ENCODE measurements around the gene TMEM115. TPM values are rescaled to one million over a fixed set of nuclear protein-coding genes. Genes with fewer than 3 reads are reported as not detected.

Gene TMEM115
- total and polyA plus RNA-seq, 10 of the 15 experiments (the other 5 are each of a cell fraction or from before 2014, with no cell fraction given): 1.9 to 18.7 (median 13.2) TPM

DNA sequence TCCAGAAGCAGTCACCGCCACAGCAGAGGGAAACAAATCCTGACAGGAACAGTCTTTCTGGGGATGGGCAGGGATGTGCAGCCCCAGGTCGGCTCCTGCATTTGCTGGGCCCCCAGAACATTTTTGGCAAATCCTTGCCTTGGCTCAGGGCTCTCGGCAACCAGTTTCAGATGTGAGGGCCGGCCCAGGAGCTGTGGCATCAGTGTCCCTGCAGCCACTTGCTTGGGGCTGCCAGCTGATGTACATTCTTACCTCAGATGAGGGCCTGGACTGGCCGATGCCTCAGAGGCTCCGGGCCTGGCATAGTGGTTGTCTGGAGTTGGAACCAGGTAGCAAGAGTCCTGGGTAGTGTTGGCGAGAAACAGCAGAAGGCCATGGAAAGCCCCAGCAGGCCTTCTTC lies 4.5 kb downstream of the TMEM115 start:
- Histone ChIP-seq H3K27me3 (replicated peaks in 1 of 2; ENCODE audit: control insufficient read depth in 2 of 2, insufficient read depth in 2 of 2, low read length in 1 of 2) (no peaks in the 10 kb centered on the region), H3K4me1 (ENCODE audit: control insufficient read depth, insufficient read depth, low read length) (peaks cover 27% of the 10 kb centered on the region), H2AFZ (ENCODE audit: control insufficient read depth, low read depth, low read length) (no peak overlapping the region), H4K20me1 (ENCODE audit: control insufficient read depth, insufficient read depth) (peaks cover 2% of the 10 kb centered on the region; the same call in 1 of the 2 replicates), H3K9me3 (replicated peaks; ENCODE audit: control insufficient read depth, insufficient read depth, low read length) (no peaks in the 10 kb centered on the region), H3K79me2 (ENCODE audit: control insufficient read depth, insufficient read depth, low read length) (peaks cover 48% of the 10 kb centered on the region), H3K4me3 (no peak overlapping the region), H3K36me3 (ENCODE audit: control insufficient read depth in 2 of 2, insufficient read depth in 2 of 2, low read length in 1 of 2) (peaks cover 8 to 26% of the 10 kb centered on the region in 2 experiments; a peak in 2 of 4 replicates), H3K9ac (ENCODE audit: control insufficient read depth, insufficient read depth, low read length) (no peak overlapping the region), H3K27ac (ENCODE audit: control insufficient read depth, insufficient read depth) (no peak overlapping the region), H3K4me2 (ENCODE audit: control insufficient read depth, insufficient read depth) (no peak overlapping the region)
- no peak for DNase-seq (ENCODE audit: low read depth, low spot score)
- in situ Hi-C loops (cut with MboI) (loop anchor here (10.0 kb wide), 1 partner anchor 1030 kb away; the partner anchor contains the start of gene MANF), intact Hi-C loops (cut with micrococcal nuclease; ENCODE audit: unreplicated experiment) (no loop called here)
- WGBS (ENCODE audit: insufficient coverage, insufficient replicate concordance, low lambda C conversion rate, missing lambda C conversion rate): 80% methylated on average over 7 of the region's 7 CpGs
- no TSS peak for BruUV-seq (replicated peaks)
- ChIA-PET CTCF (interaction anchor here (0.8 to 2.7 kb wide), 2 partner anchors 10 to 188 kb away, joined by 3 to 12 read pairs; partner anchors contain the start of gene ZMYND10), SMC1A (ENCODE audit: uncharacterized antibody, unreplicated experiment) (interaction anchor here (0.5 to 1.1 kb wide), 3 partner anchors 16 to 1033 kb away, joined by 3 read pairs; no protein-coding TSS in a partner anchor), POLR2A (no interaction called here), RAD21 (ENCODE audit: unreplicated experiment) (no interaction called here)
- no peak for FAIRE-seq
- TF ChIP-seq POU2F2 (IDR thresholded peaks at IDR 0.05; ENCODE audit: borderline replicate concordance, low read depth, low read length): no peak
- 0 out of 2 replicates have a peak, but pooled peaks have one; percentile 7 for TF ChIP-seq POLR2A (IDR thresholded peaks at IDR 0.05; ENCODE audit: low read depth, low read length)
- ATAC-seq: no peak

DNA sequence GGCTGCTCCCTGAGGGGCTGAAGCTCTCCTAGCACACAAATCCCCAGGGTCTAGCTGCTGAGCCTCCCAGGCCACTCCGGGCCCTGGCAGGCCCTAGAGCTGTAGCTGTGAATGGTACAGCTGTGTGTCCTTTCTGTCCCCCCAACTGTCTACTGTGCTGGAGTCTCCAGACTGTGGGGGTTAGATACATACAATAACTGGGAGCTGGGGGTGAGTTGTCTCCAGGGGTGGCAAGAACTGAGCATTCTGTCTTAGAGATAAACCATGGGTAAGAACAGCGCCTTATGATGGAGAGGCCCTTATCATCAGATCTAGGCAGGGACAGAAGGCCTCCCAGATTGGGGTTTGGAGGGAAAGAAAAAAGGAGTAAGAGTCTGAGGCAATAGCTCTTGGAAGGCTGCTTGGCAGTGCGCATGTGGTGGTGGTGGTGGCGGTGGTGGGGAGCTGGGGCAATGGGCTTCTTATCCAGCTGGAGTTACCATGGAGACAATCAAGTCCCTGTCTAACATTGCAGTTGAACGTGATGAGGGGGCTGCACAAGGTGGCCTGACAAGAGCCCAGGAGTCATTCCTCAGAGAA lies 5.0 kb downstream of the TMEM115 start:
- ChIA-PET POLR2A (no interaction called here), RAD21 (ENCODE audit: unreplicated experiment) (interaction anchor here (0.6 kb wide), 1 partner anchor 104 kb away, joined by 3 read pairs; no protein-coding TSS in a partner anchor), CTCF (interaction anchor here (0.5 to 2.7 kb wide), 4 partner anchors 9 to 718 kb away, joined by 3 to 12 read pairs (median 3); partner anchors contain the start of gene ZMYND10), SMC1A (ENCODE audit: uncharacterized antibody, unreplicated experiment) (interaction anchor here (0.5 to 1.1 kb wide), 3 partner anchors 15 to 1033 kb away, joined by 3 read pairs; no protein-coding TSS in a partner anchor)
- Histone ChIP-seq H2AFZ (ENCODE audit: control insufficient read depth, low read depth, low read length) (no peak overlapping the region), H3K79me2 (ENCODE audit: control insufficient read depth, insufficient read depth, low read length) (peaks cover 52% of the 10 kb centered on the region), H4K20me1 (ENCODE audit: control insufficient read depth, insufficient read depth) (peaks cover 2% of the 10 kb centered on the region; the same call in 1 of the 2 replicates), H3K4me2 (ENCODE audit: control insufficient read depth, insufficient read depth) (no peak overlapping the region), H3K4me1 (ENCODE audit: control insufficient read depth, insufficient read depth, low read length) (peaks cover 30% of the 10 kb centered on the region), H3K27me3 (replicated peaks in 1 of 2; ENCODE audit: control insufficient read depth in 2 of 2, insufficient read depth in 2 of 2, low read length in 1 of 2) (no peaks in the 10 kb centered on the region), H3K9ac (ENCODE audit: control insufficient read depth, insufficient read depth, low read length) (no peak overlapping the region), H3K9me3 (replicated peaks; ENCODE audit: control insufficient read depth, insufficient read depth, low read length) (no peaks in the 10 kb centered on the region), H3K36me3 (ENCODE audit: control insufficient read depth in 2 of 2, insufficient read depth in 2 of 2, low read length in 1 of 2) (peaks cover 8 to 26% of the 10 kb centered on the region in 2 experiments; a peak in 2 of 4 replicates), H3K27ac (ENCODE audit: control insufficient read depth, insufficient read depth) (no peak overlapping the region), H3K4me3 (no peak overlapping the region)
- no peak for ATAC-seq
- no TSS peak for BruUV-seq (replicated peaks)
- no peak for DNase-seq (ENCODE audit: low read depth, low spot score)
- in situ Hi-C loops (cut with MboI): loop anchor here (10.0 kb wide), 1 partner anchor 1031 kb away; the partner anchor contains the start of gene MANF
- intact Hi-C loops (cut with micrococcal nuclease; ENCODE audit: unreplicated experiment): no loop called here
- no peak for FAIRE-seq
- WGBS (ENCODE audit: insufficient coverage, insufficient replicate concordance, low lambda C conversion rate, missing lambda C conversion rate): 95% methylated on average over 5 of the region's 5 CpGs
- TF ChIP-seq, protein P1, sequence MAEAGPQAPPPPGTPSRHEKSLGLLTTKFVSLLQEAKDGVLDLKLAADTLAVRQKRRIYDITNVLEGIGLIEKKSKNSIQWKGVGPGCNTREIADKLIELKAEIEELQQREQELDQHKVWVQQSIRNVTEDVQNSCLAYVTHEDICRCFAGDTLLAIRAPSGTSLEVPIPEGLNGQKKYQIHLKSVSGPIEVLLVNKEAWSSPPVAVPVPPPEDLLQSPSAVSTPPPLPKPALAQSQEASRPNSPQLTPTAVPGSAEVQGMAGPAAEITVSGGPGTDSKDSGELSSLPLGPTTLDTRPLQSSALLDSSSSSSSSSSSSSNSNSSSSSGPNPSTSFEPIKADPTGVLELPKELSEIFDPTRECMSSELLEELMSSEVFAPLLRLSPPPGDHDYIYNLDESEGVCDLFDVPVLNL (IDR thresholded peaks at IDR 0.05; ENCODE audit: low read depth, low read length): no peak
